22Rv1 (cell line): ENCODE data around the gene SIGLEC9.
A peak's percentile ranks its signal among the peaks of the same experiment; 100 is the strongest.

Experiments used
- H3K27ac ChIP-seq: fragments of 450-650 bp; 2 replicates; pipeline ENCODE4 v1.5.1; 2017
- CTCF ChIP-seq: fragments of 450-650 bp; IDR thresholded peaks from 2 replicates; pipeline ENCODE4 v1.5.1; 2017; ENCODE audit warnings: mild to moderate bottlenecking
- ZFX ChIP-seq: fragments of 450-650 bp; IDR thresholded peaks from 2 replicates; pipeline ENCODE4 v1.6.1; 2017; ENCODE audit warnings: antibody characterized with exemption, borderline replicate concordance

SIGLEC9 gene

GRCh38 chr19:51131780-51132680 is 7.3 kb downstream of the SIGLEC9 start:
- no peak overlapping the region for H3K27ac ChIP-seq
- no peak for TF ChIP-seq ZFX
- TF ChIP-seq CTCF = peak; percentile 24

GRCh38 chr19:51135004-51135403 is 10.3 kb downstream of the SIGLEC9 start:
- TF ChIP-seq CTCF (no peak), ZFX (no peak)
- H3K27ac ChIP-seq = no peak overlapping the region

- no peak overlapping the region for H3K27ac ChIP-seq
- TF ChIP-seq CTCF (no peak), ZFX (no peak)
Measured at GRCh38 chr19:51135986-51136762, 11.5 kb downstream of the SIGLEC9 start.

GRCh38 chr19:51136851-51137551 is 12.3 kb downstream of the SIGLEC9 start:
- TF ChIP-seq CTCF = no peak
- TF ChIP-seq ZFX = no peak
- no peak overlapping the region for H3K27ac ChIP-seq

GRCh38 chr19:51137792-51138425 is 13.2 kb downstream of the SIGLEC9 start:
- TF ChIP-seq CTCF (no peak), ZFX (no peak)
- no peak overlapping the region for H3K27ac ChIP-seq

- no peak overlapping the region for H3K27ac ChIP-seq
- TF ChIP-seq ZFX = no peak
- no peak for TF ChIP-seq CTCF
Measured at GRCh38 chr19:51138549-51138979, 13.9 kb downstream of the SIGLEC9 start.
